Measurements from ENCODE around the gene SYT13.

SYT13 gene

DNA sequence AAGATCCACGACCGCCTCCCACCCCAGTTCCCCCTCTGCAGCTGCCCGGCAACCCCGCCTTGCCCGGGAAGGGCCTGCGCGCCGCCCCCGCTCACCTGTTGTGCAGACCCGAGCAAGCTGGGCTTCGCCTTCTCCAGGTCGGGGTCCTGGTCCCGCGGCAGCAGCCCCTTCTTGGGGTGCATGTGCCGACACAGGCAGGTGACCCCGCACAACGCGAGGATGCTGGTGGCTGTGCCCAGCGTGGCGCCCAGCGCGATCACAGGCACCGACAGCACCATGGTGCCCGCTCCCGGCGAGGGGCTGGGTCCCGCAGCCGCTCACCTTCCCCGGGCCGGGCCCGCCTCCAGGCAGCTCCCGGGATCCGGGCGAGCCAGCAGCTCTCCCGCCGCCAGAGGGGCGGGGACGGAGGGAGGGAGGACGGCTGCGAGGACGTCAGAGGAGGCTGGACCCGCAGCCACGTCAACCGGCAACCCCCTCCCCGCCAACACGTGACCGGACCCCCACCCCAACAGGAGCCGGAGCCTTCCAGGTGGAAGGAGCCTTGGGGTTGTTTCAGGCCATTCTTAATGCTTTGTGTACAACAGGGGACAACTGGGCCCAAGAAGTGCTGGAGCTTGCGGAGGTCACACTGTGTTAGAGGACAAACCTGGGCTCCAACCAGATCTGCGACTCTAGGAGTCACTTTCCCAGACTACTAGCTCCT lies at the start of gene SYT13:
Gene SYT13 (minus strand): TSS at position 412 of the 703 bp plus-strand sequence. CDS start 134 bp downstream, at position 278.
- no peak for TF ChIP-seq CTCF (IDR thresholded peaks at IDR 0.05)
- no peak within 1 kb of the TSS for H3K4me3 ChIP-seq (ENCODE audit: low read depth in 1 of 2, low read length in 1 of 2)
- no peaks in the 10 kb centered on the region for H3K4me1 ChIP-seq (ENCODE audit: control insufficient read depth in 1 of 2, insufficient read depth in 1 of 2, low read depth in 1 of 2, low read length in 1 of 2)
- H3K36me3 ChIP-seq: no peaks in the 10 kb centered on the region
- peaks cover 97% of the 10 kb centered on the region for H3K27me3 ChIP-seq
- no peak within 1 kb of the TSS for H3K27ac ChIP-seq
- no peaks in the 10 kb centered on the region for H3K9me3 ChIP-seq

- peaks cover 13% of the 10 kb centered on the region for H3K27me3 ChIP-seq
- peaks cover 7 to 9% of the 10 kb centered on the region in 2 experiments for H3K4me1 ChIP-seq (ENCODE audit: control insufficient read depth in 1 of 2, insufficient read depth in 1 of 2, low read depth in 1 of 2, low read length in 1 of 2)
- H3K27ac ChIP-seq: no peak overlapping the region
- H3K4me3 ChIP-seq (ENCODE audit: low read depth in 1 of 2, low read length in 1 of 2): no peak overlapping the region
- TF ChIP-seq CTCF (IDR thresholded peaks at IDR 0.05): no peak
- H3K9me3 ChIP-seq: no peaks in the 10 kb centered on the region
- no peaks in the 10 kb centered on the region for H3K36me3 ChIP-seq
These were observed 49.3 kb upstream of the SYT13 start for GRCh38 chr11:45335434-45335833.

GRCh38 chr11:45334836-45335235 lies 48.7 kb upstream of the SYT13 start:
- TF ChIP-seq CTCF (IDR thresholded peaks at IDR 0.05): no peak
- H3K4me3 ChIP-seq (ENCODE audit: low read depth in 1 of 2, low read length in 1 of 2): no peak overlapping the region
- no peak overlapping the region for H3K27ac ChIP-seq
- peaks cover 13% of the 10 kb centered on the region for H3K27me3 ChIP-seq
- H3K9me3 ChIP-seq: no peaks in the 10 kb centered on the region
- H3K36me3 ChIP-seq: no peaks in the 10 kb centered on the region
- peaks cover 1 to 3% of the 10 kb centered on the region in 2 experiments for H3K4me1 ChIP-seq (ENCODE audit: control insufficient read depth in 1 of 2, insufficient read depth in 1 of 2, low read depth in 1 of 2, low read length in 1 of 2)

- H3K9me3 ChIP-seq: no peaks in the 10 kb centered on the region
These were observed 48.3 kb upstream of the SYT13 start for GRCh38 chr11:45334410-45334809.

More at GRCh38 chr11:45334410-45334809, 48.3 kb upstream of the SYT13 start:
- no peak for TF ChIP-seq CTCF (IDR thresholded peaks at IDR 0.05)
- Histone ChIP-seq H3K4me3 (ENCODE audit: low read depth in 1 of 2, low read length in 1 of 2) (no peak overlapping the region), H3K27ac (no peak overlapping the region), H3K36me3 (no peaks in the 10 kb centered on the region), H3K4me1 (ENCODE audit: control insufficient read depth in 1 of 2, insufficient read depth in 1 of 2, low read depth in 1 of 2, low read length in 1 of 2) (no peaks in the 10 kb centered on the region), H3K27me3 (peaks cover 13% of the 10 kb centered on the region)
